NCI-H2227 treated with DMSO at 0.1 percent for 48 hours (cell line): ENCODE measurements around the gene CDIP1.
A peak's percentile ranks its signal among the peaks of the same experiment; 100 is the strongest.

Experiments used
- DNase-seq: peaks from one replicate; lab custom pipeline; 2025; lab: John Stamatoyannopoulos, UW

CDIP1 gene

GRCh38 chr16:4514606-4515005, 24.0 kb downstream of the CDIP1 start:
- DNase-seq = no peak

- DNase-seq = no peak
Observed at GRCh38 chr16:4513881-4514280, 24.7 kb downstream of the CDIP1 start.

- no peak for DNase-seq
Observed at GRCh38 chr16:4513086-4513860, 25.3 kb downstream of the CDIP1 start.

GRCh38 chr16:4512473-4512872, 26.1 kb downstream of the CDIP1 start:
- DNase-seq = no peak

- DNase-seq = peak; percentile 37
Observed at GRCh38 chr16:4511441-4512082, 27.0 kb downstream of the CDIP1 start.

- DNase-seq = no peak
Observed at GRCh38 chr16:4510747-4511426, 27.7 kb downstream of the CDIP1 start.

GRCh38 chr16:4510131-4510530, 28.4 kb downstream of the CDIP1 start:
- no peak for DNase-seq

- DNase-seq = no peak
Observed at GRCh38 chr16:4509420-4509819, 29.2 kb downstream of the CDIP1 start.

GRCh38 chr16:4508806-4509205, 29.8 kb downstream of the CDIP1 start:
- no peak for DNase-seq

GRCh38 chr16:4507588-4508345, 30.8 kb downstream of the CDIP1 start:
- DNase-seq = no peak

- DNase-seq = peak; percentile 64
Observed at GRCh38 chr16:4506450-4506849, 32.1 kb downstream of the CDIP1 start.

- no peak for DNase-seq
Observed at GRCh38 chr16:4505356-4506147, 33.0 kb downstream of the CDIP1 start.

- no peak for DNase-seq
Observed at GRCh38 chr16:4501071-4501478, 37.5 kb downstream of the CDIP1 start.

- no peak for DNase-seq
Observed at GRCh38 chr16:4500272-4500671, 38.3 kb downstream of the CDIP1 start.

- DNase-seq = no peak
Observed at GRCh38 chr16:4499196-4499555, 39.4 kb downstream of the CDIP1 start.

GRCh38 chr16:4498546-4499195, 39.9 kb downstream of the CDIP1 start:
- no peak for DNase-seq

- no peak for DNase-seq
Observed at GRCh38 chr16:4496305-4496704, 42.3 kb downstream of the CDIP1 start.

GRCh38 chr16:4495766-4496165, 42.8 kb downstream of the CDIP1 start:
- no peak for DNase-seq

GRCh38 chr16:4494746-4495490, 43.7 kb downstream of the CDIP1 start:
- DNase-seq = no peak

- no peak for DNase-seq
Observed at GRCh38 chr16:4491898-4492297, 46.7 kb downstream of the CDIP1 start.
